GM12873 (cell line): ENCODE data around the gene PDE6H.

Experiments
- CTCF ChIP-seq: IDR thresholded peaks from 2 replicates; pipeline ENCODE4 v1.5.1; 2012; ENCODE audit warnings: low read depth, mild to moderate bottlenecking, moderate library complexity, low read length, control low read depth; ENCODE audit not compliant: insufficient read depth; ENCODE audit errors: missing control alignments

PDE6H gene

GRCh38 chr12:14957551-14958168, 15.2 kb upstream of the PDE6H start:
- no peak for TF ChIP-seq CTCF

- no peak for TF ChIP-seq CTCF
Measured at GRCh38 chr12:14958361-14959125, 14.3 kb upstream of the PDE6H start.

GRCh38 chr12:14959126-14959440, 13.8 kb upstream of the PDE6H start:
- TF ChIP-seq CTCF, result no peak

GRCh38 chr12:14959463-14959862, 13.4 kb upstream of the PDE6H start:
- TF ChIP-seq CTCF, result no peak

GRCh38 chr12:14959916-14960496, 12.8 kb upstream of the PDE6H start:
- no peak for TF ChIP-seq CTCF

- TF ChIP-seq CTCF, result no peak
Measured at GRCh38 chr12:14960548-14961465, 12.0 kb upstream of the PDE6H start.
